ENCODE data around the gene HYLS1.

DNA sequence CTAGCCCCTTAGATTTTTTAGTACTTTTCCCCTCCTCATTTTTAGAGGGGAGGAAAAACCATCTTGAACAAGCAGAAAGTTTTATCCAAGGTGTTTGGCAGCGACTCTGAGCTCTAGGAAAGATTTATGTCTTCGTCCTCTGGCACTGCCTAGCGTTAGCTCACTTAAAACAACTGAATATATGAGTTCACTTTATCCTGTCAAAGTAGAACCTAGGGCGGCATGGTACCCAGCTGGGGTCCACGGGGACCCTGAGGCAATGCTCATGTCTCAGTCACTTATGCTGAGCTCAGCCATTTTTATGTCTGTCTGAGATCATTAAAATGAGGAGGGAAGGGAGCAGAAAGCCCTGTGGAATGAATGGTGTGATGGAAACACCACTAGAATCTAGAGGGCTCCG, 44.2 kb downstream of the HYLS1 start:
- TF ChIP-seq POLR2A (IDR thresholded peaks at IDR 0.05; ENCODE audit: low read depth, low read length), result no peak
- TF ChIP-seq TAF1 (IDR thresholded peaks at IDR 0.05; ENCODE audit: borderline replicate concordance, low read depth, low read length), result no peak
